NCI-H2227 treated with DMSO at 0.1 percent for 48 hours (cell line): ENCODE measurements around the gene PJA2.
"Not testable (repeated sequence)": the region's sequence is repeated elsewhere in the genome, so short reads cannot be mapped to it uniquely, and the experiment has no call there.

Experiments used
- DNase-seq: peaks from one replicate; lab custom pipeline; 2025; lab: John Stamatoyannopoulos, UW

PJA2 gene

DNA sequence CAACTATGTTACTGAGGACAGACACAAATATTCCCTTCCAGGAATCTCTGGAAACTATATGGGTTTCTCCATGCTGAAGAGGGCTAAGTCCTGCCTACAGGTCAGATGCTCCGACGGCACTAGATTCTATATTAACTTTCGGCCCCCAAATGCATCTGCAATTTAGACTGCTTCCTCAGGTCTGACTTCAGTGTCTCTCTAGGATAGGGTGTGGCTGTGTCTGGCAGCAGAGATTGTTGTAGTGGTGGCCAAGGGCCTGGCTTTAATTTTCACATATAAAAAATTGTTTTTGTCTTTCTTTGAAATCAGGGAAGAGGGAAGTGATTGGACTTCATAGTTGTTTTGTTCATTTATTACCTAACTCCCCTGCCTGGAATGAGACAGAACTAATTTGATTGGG is 101.8 kb downstream of the PJA2 start:
- DNase-seq, result no peak

DNA sequence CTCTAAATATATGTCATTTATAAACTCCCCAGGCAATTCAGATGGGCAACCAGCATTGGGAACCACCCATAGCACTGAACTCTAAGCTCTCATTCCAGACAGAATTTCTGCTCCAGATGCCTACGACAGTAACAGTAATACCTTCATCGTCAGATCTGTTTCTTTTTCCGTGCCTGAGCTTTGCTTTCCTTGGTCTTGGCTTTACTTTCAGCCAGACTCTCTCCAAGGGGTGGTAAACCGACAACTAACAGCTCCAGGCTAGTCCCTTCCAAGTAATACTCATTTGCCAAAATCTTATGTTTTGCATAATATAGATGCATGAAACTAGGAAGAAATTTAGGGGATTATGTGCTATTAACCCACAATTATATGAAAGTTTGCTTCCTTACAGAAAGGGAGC is 102.3 kb downstream of the PJA2 start:
- DNase-seq, result no peak

DNA sequence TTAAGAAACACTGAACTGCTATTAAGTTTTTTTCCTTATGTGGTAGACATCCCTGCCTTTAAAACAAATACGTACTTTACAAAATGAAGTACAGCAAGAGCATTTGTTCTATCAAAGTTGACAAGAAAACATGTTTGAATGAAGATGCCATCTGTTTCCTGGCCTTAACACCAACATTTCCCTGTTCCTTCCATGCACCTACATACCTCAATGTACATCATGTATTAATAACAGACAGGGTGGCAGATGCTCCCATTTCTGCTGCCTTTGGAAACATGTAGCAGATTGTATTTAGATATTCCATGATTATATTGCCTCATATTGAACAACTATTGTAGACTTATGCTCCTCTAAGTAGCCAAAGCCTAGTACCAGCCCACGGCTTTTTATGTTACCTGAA is 104.4 kb downstream of the PJA2 start:
- DNase-seq, result no peak

DNA sequence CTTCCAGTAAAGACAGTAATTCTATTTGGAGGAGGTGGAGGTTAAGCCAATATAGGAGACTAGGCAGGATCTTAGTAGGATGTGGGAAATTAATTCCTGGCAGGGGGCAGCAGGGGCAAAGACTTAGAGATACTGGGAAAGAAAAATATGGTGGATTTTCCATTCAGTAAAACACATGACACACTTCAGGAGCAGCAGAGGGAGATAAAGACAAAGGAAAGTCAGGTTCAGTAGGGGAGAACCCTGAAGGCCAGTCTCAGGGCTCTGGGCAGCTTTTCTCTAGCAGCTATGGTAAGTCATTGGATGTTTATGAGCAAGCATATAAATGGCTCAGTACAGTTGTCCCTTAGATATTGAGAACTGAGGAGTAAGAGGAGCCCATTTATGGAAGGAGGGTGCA is 105.5 kb downstream of the PJA2 start:
- DNase-seq, result no peak

DNA sequence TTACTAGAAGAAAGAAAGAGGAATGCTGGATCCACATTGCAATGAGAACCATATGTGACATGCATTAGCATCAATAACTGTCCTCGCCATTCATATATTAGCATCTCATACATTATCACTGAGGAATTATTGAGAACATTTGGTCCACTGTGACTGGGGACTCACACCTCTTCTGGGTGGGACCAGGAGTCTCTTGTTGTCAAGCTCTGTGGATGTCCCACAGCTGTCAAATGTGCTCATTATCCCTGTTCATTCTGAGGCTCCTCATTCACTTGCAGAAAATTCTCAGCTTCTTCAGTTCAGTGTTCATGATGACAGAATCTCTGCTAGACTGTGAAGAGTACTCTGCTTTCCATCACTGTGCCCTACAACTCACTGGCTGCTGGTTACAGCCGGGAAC is 109.4 kb downstream of the PJA2 start:
- no peak for DNase-seq

DNA sequence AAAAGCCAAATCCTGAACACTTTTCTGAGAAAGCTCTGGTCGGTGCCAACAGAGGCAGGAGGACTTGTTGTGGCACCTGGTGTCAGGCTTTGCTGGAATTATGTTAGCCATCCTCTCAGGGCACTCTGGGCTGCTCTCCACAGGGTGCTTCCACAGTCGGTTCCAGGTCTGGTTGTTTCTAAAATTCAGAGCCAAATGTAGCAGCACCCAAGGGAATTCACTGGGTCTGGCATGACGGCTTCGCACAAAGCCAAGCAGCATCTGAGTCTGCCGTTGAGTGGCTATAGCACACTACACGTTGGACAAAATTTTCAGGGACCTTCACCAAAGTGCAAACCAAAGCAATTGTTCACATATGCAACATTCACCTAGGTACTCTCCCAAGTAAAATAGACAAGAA is 110.2 kb downstream of the PJA2 start:
- DNase-seq, result no peak

DNA sequence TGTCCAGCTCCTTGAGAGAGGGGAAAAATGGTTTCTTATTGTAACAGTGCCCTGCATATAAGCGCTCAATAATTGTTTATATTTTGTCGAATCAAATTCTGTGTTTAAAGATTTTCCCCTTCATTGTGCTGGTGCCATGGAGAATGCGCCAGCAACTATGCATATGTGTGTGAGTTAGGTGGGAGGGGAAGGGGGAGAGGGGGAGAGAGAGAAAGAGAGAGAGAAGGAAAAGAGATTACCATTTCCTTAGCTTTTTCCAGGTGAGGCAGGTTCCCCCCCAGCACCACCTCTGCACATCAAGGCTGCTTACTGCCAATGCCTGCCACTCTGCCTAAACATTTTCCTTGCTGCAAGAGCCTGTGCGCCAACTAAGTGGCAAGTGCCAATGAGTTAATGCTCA is 111.0 kb downstream of the PJA2 start:
- no peak for DNase-seq

DNA sequence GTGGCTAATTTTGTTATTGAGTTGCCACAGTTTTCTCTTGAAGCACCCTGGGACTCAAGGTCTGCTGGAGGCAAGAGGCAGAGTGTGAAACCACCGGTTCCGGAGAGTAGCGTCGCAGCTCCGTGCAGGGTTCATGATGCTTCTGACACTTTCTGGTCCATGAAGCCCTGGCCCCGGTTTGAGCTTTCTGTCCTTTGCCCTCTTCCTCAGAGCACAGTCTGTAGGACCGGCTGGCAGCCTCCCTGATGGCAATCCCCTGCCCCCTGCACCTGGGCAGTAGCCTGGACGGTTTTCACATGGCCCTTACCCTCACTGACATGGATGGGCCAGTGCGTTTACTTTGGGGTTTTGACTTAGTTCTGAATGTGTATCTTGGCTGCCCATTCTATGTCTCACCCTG is 111.9 kb downstream of the PJA2 start:
- no peak for DNase-seq

DNA sequence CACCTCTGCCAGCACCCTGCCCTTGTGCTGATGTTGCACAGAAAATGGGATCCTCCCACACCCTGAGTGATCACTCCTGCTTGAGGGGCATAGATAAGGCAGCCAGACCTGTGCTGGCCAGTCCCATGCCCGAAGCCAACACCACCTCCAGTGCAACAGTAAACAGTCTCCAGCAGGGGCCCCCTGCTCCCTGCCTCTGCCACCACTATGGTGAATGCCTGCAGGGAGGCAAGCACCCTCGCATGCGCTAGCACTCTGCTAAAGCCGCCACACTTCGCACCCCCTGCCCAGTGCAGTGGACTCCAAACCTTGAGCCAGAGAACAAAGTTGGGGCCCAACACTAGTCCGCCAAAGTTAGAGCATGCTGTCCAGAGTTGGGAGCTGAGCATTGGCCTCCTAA is 118.7 kb downstream of the PJA2 start:
- no peak for DNase-seq

DNA sequence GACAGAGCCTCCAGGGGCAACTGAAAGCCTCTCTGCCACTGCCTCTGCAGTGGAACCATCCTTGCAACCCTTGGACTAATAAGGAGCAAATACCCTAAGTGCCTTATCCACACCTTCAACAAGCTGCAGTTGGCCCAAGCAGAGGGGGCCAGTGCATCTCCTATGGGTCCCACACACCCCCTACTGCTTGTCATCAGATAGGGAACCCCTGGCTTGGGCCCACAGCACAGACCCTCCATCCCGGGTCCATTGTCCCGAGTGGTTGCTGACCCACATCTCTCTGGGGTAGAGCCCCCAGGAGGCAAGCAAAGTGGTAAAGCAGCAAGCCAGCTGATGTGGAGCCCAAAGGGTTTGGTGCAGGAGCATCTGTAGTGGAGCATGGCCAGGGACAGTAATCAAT is 119.5 kb downstream of the PJA2 start:
- DNase-seq, result no peak

DNA sequence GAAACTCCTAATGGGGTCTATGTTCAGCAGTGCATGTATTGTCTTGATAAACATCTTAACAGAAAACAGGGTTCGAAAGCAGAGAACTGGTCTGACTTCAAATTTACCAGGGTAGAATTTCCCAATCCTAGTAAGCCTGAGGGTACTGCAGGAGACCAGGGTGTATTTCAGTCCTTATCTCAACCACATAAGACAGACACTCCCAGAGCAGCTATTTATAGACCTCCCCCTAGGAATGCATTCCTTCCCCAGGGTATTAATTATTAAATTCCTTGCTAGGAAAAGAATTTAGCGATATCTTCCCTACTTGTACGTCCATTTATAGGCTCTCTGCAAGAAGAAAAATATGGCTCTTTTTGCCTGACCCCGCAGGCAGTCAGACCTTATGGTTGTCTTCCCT is 123.1 kb downstream of the PJA2 start:
- DNase-seq, result not testable (repeated sequence)
